Uterus (tissue), 2 donors: ENCODE data around the gene GPR17.

ENCODE experiments used
- POLR2A ChIP-seq, 2 donors: fragments of 450-650 bp; IDR thresholded peaks; one replicate each; pipeline ENCODE4 v1.6.1; 2016; ENCODE audit warnings: antibody characterized with exemption in 2 of 2, mild to moderate bottlenecking in 1 of 2, moderate library complexity in 1 of 2
- TF ChIP-seq, protein P1 (sequence below), 4 experiments: fragments of 200-600 bp in 2 of 4; fragments of 450-650 bp in 2 of 4; sonication (generic) in 2 of 4; IDR thresholded peaks; one replicate each; pipeline ENCODE4 v1.5.1; 2016 to 2019; ENCODE audit warnings: antibody characterized with exemption in 4 of 4, mild to moderate bottlenecking in 2 of 4, moderate library complexity in 1 of 4

DNA sequence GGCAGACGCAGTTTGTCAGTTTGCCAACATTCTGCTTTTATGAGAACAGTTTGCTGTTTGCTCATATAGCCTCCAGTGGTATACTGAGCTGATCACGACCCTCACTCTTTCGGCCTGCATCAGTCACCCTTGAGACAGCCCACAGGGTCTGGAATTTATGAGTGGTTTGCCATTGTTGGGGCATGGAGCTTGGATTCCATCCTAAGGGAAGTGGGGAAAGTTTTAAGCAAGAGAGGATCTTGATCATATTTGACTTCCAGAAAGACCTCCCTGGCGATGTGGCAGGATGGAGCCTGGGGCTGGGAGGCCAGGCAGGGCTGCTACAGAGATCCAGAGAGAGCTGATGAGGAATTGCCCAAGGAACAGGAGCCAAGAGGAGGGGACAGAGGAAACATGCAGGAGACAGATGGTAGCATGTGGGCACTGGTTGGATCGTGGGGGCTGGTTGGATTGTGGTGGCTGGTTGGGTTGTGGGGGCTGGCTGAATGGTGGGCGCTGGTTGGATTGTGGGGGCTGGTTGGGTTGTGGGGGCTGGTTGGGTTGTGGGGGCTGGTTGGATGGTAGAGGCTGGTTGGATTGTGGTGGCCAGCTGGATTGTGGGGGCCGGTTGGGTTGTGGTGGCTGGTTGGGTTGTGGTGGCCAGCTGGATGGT is 27.3 kb upstream of the GPR17 start:
- TF ChIP-seq, protein P1, sequence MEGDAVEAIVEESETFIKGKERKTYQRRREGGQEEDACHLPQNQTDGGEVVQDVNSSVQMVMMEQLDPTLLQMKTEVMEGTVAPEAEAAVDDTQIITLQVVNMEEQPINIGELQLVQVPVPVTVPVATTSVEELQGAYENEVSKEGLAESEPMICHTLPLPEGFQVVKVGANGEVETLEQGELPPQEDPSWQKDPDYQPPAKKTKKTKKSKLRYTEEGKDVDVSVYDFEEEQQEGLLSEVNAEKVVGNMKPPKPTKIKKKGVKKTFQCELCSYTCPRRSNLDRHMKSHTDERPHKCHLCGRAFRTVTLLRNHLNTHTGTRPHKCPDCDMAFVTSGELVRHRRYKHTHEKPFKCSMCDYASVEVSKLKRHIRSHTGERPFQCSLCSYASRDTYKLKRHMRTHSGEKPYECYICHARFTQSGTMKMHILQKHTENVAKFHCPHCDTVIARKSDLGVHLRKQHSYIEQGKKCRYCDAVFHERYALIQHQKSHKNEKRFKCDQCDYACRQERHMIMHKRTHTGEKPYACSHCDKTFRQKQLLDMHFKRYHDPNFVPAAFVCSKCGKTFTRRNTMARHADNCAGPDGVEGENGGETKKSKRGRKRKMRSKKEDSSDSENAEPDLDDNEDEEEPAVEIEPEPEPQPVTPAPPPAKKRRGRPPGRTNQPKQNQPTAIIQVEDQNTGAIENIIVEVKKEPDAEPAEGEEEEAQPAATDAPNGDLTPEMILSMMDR (IDR thresholded peaks at IDR 0.05) = no peak
- no peak for TF ChIP-seq POLR2A (IDR thresholded peaks at IDR 0.05)
